ENCODE data around the gene TLCD3A. TPM values are rescaled to one million over a fixed set of nuclear protein-coding genes. Genes with fewer than 3 reads are reported as not detected.
A peak's percentile ranks its signal among the peaks of the same experiment; 100 is the strongest.
"Not testable (repeated sequence)": the region's sequence is repeated elsewhere in the genome, so short reads cannot be mapped to it uniquely, and the experiment has no call there.

The TLCD3A gene
- 10 to 100 TPM; 28.0 to 31.9 (median 31.0) TPM for polyA plus RNA-seq (ENCODE audit: insufficient read length in 3 of 3)
- long read RNA-seq, donor 1, transcript FAM57A-202 (5 exons, 2,412 nt): major isoform, 6 of 8 reads
- long read RNA-seq, donor 1, partial matches to known transcripts: 0 of 8 reads
- long read RNA-seq, donor 1, other reads (novel, unspliced or antisense): 0 of 8 reads
- long read RNA-seq, donor 2, transcript FAM57A-202 (5 exons, 2,412 nt): major isoform, 5 of 5 reads
- long read RNA-seq, donor 2, partial matches to known transcripts: 0 of 5 reads
- long read RNA-seq, donor 2, other reads (novel, unspliced or antisense): 0 of 5 reads
- long read RNA-seq, donor 3, transcript FAM57A-202 (5 exons, 2,412 nt): major isoform, 5 of 8 reads
- long read RNA-seq, donor 3, partial matches to known transcripts: 0 of 8 reads
- long read RNA-seq, donor 3, other reads (novel, unspliced or antisense): 0 of 8 reads
- long read RNA-seq, donor 4, partial matches to known transcripts: 9 of 14 reads
- long read RNA-seq, donor 4, other reads (novel, unspliced or antisense): 0 of 14 reads
- long read RNA-seq, donor 5: 0 reads
- long read RNA-seq, donor 6, partial matches to known transcripts: 0 of 4 reads
- long read RNA-seq, donor 6, other reads (novel, unspliced or antisense): 0 of 4 reads
- long read RNA-seq, donor 7, partial matches to known transcripts: 5 of 9 reads
- long read RNA-seq, donor 7, other reads (novel, unspliced or antisense): 0 of 9 reads
- long read RNA-seq, donor 8: 0 reads
- long read RNA-seq, donor 9, partial matches to known transcripts: 0 of 4 reads
- long read RNA-seq, donor 9, other reads (novel, unspliced or antisense): 0 of 4 reads
- long read RNA-seq, donor 10, partial matches to known transcripts: 0 of 3 reads
- long read RNA-seq, donor 10, other reads (novel, unspliced or antisense): 0 of 3 reads
- long read RNA-seq, donor 11, partial matches to known transcripts: 7 of 9 reads
- long read RNA-seq, donor 11, other reads (novel, unspliced or antisense): 0 of 9 reads
- long read RNA-seq, donor 12, transcript FAM57A-202 (5 exons, 2,412 nt): major isoform, 5 of 5 reads
- long read RNA-seq, donor 12, partial matches to known transcripts: 0 of 5 reads
- long read RNA-seq, donor 12, other reads (novel, unspliced or antisense): 0 of 5 reads
- long read RNA-seq, donor 13: 0 reads
- long read RNA-seq, donor 14, transcript FAM57A-202 (5 exons, 2,412 nt): major isoform, 6 of 6 reads
- long read RNA-seq, donor 14, partial matches to known transcripts: 0 of 6 reads
- long read RNA-seq, donor 14, other reads (novel, unspliced or antisense): 0 of 6 reads
- long read RNA-seq, donor 15, partial matches to known transcripts: 0 of 5 reads
- long read RNA-seq, donor 15, other reads (novel, unspliced or antisense): 0 of 5 reads
- long read RNA-seq, donor 16, transcript FAM57A-202 (5 exons, 2,412 nt): major isoform, 14 of 14 reads
- long read RNA-seq, donor 16, partial matches to known transcripts: 0 of 14 reads
- long read RNA-seq, donor 16, other reads (novel, unspliced or antisense): 0 of 14 reads

DNA sequence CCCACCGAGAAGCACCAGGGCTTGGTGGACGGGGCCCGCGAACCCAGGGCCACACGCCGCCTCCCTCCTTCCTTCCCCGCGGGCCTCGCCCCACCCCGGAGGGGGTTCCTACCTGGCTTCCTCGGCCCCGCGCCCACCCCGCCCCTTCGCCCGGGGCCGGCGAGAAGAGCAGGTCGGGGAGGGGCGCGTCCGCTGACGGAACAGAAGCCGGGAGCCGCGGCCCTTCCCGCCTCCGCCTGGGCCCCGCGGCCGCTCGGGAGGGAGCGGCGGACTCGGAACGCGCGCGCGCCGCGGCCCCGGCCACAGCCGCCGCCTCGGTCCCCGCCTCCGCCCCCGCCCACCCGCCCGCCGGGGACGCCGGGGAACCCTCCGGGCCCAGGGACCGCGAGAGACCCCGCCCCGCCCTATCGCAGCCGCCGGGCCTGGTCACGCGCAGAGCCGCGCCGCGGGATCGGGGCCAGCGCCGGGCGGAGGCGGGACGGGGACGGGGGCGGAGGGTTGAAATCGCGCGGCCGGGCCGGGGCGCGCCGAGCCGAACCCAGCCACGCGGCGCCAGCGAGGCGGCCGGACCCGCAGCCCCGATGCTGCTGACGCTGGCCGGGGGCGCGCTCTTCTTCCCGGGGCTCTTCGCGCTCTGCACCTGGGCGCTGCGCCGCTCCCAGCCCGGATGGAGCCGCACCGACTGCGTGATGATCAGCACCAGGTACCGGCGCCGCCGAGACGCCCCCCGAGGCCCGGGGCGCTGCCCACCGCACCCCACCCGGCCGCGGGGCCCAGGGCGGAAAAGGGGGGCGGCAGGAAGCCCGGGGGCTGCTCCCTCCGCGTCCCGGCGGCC is at the start of gene TLCD3A:
TLCD3A (plus strand) TSS at position 530 of the 835 bp plus-strand sequence; CDS start at position 582, 52 bp downstream.
- DNase-seq (ENCODE audit: extremely low read depth in 1 of 11, low read depth in 9 of 11, low spot score in 4 of 11): peak in 3 of 11 donors; percentile 39 to 52 (median 51)

DNA sequence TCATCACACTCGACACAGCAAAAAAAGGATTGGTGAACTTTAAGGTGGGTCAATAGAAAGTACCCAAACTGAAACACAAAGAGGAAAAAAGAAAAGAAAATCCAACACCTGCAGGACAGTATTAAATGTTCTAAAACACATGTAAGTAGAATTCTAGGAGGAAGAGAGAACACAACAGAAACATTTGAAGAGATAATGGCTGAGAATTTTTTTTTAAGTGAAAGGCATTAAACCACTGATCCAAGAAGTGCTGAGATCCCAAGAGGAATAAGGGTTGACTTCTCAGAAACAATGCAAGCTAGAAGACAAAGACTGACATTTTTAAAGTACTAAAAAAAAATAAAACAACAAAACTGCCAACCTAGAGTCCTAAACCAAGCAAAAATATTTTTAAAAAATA is 49.4 kb upstream of the TLCD3A start:
- DNase-seq (ENCODE audit: extremely low read depth in 1 of 11, low read depth in 9 of 11, low spot score in 4 of 11): no peak

DNA sequence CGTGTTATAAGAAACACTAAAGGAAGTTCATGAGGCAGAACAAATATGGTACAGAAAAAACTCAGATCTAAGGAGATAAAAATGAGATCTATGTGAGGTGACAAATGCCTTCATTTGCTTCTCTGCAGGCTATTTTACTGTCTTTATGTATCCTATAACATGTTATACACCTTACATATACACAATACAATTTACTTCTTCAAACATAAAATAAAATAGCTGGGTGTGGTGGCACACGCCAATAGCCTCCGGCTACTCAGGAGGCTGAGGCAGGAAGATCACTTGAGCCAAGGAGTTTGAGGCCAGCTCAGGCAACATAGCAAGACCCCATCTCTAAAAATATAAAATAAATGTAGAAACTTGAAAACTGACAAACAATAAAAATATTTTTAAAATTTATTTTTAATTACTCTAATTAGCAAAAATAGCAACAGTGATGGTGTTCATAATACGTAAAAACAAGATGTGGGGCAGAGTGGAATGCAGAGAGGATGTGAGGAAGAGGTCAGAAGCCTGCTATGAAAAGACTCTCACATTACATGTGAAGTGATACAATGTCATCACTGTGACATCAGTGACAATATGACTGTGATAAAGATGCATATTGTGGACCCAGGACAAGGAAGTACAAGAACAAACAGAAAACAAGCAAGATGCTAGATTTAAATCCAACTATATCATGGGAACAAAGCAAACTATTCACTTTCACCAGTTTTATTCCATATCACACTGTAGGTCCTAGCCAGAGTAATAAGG is 48.7 kb upstream of the TLCD3A start:
- DNase-seq (ENCODE audit: extremely low read depth in 1 of 11, low read depth in 9 of 11, low spot score in 4 of 11): no peak

DNA sequence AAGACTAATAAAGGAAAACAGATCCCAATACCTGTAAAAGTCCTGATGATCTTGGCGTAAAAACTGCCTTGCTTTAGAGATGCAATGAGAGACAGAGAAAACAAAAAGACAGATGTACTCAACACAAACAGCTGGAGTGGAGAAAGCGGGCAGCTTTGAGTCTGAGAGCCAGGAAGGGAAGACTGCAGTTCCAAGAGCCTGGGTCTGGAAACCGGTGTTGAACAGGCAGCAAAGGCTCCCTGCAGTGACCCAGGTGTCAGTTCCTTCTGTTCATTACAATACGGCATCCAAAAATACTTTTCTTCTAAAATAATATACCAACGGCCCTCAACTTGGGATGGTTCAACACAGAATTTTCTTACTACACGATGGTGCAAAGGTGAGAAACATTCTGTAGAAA is 47.4 kb upstream of the TLCD3A start:
- no peak for DNase-seq (ENCODE audit: extremely low read depth in 1 of 11, low read depth in 9 of 11, low spot score in 4 of 11)

DNA sequence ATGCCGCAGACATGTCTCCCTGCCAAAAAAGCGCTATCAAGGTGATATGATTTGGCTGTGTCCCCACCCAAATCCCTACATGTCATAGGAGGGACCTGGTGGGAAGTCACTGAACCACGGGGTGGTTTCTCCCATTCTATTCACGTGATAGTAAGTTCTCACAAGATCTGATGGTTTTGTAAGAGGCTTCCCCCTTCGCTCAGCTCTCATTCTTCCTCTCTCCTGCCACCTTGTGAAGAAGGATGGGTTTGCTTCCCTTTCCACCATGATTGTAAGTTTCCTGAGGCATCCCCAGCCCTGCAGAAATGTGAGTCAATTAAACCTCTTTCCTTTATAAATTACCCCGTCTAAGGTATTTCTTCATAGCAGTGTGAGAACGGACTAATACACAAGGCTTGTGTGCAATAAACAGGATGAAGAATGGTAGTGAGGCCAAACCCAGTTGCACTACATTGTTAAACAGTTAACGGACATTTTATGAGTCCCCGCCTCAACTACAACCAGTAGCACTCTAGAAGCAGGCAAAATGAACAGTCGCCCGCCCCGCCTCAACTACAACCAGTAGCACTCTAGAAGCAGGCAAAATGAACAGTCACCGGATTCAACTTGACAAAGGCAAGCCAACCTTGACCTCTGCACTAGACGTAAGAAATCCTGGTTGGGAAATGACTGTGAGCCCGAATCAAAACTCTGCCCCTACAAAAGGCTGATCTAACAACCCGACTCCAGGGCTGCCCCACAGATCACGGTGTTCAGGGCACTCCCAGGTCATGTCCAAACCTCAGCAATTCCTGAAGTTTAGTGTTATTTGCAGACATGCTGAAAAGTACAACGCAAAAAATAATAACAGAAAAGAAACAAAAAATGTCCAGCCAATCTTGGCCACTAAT is 44.1 kb upstream of the TLCD3A start:
- DNase-seq (ENCODE audit: extremely low read depth in 1 of 11, low read depth in 9 of 11, low spot score in 4 of 11): no peak

DNA sequence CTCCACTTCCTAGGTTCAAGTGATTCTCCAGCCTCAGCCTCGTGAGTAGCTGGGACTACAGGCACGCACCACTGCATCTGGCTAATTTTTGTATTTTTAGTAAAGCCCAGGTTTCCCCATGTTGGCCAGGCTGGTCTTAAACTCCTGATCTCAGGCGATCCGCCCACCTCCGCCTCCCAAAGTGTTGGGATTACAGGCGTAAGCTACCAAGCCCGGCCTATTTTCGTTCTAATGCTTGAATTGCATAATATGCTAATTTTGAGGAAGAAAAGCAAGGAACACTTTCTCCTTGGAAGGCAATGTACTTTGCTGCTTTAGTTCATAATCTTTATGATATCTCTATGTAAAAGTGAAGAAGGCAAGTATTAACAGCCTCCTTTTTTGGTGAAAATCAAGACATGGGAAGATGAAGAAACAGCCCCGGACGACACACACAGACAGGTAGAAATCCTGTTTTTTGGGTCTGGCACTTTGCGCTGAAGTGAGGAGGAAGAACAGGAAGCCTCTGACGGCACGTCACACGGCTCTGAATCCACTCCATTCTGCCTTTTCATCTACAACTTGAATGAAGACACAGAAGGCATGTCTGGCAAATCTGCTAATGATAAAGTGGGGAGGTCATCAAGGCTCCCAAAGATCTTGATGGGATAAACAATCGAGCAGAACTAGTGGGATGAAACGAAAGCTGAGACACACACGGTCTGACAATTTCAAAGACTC is 42.7 kb upstream of the TLCD3A start:
- DNase-seq (ENCODE audit: extremely low read depth in 1 of 11, low read depth in 9 of 11, low spot score in 4 of 11): no peak

DNA sequence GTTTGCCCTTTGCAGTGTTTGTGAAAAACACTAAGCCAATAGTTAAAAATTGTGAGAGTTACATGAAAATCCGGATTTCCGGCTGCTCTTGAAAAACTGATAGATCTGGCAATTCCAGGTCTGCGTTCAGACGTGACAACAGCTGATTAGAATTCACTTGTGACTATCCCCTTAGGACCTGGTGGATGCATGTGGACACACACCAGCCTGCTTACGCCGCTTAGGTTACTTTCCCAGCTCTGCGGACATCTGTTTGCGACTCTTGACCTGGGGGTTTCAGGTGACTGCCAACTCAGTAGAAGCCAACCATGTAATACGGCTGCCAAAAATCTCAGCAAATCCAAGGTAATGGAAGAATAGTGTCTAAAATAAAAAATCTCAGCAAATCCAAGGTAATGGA is 42.0 kb upstream of the TLCD3A start:
- no peak for DNase-seq (ENCODE audit: extremely low read depth in 1 of 11, low read depth in 9 of 11, low spot score in 4 of 11)

DNA sequence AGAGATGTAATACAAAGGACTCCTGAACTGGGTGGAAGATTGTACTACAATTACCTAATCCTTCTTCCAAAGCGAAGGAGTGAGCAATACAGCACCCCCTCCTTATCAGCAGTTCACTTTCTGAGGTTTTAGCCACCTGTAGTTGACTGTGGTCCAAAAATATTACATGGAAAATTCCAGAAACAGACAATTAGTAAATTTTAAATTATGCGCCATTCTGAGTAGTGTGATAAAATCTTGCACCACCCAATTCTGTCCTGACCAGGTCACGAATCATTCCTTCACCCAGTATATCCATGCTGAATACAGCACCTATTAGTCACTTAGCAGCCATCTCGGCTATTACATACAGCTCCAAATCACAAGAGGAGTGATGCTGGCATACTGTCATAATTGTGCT is 41.0 kb upstream of the TLCD3A start:
- DNase-seq (ENCODE audit: extremely low read depth in 1 of 11, low read depth in 9 of 11, low spot score in 4 of 11): no peak

DNA sequence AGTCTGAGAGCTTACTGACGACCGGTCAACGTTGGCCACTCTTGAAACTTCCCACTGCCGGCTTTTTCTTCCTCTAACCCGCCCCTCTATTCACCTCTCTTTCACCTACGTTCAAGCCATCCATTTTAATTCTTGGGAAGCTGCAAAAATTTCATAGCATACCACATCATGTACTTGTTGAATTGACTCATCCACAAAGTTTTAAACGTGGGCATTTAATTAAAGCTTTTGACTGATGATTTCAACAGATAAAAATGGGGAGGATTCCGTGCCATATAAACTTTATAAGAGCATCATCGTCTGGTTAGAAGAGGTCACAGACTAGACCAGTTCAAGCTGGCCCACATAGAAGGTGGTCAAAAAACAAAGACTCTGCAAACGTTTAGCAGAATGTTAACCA is 40.3 kb upstream of the TLCD3A start:
- DNase-seq (ENCODE audit: extremely low read depth in 1 of 11, low read depth in 9 of 11, low spot score in 4 of 11): no peak

DNA sequence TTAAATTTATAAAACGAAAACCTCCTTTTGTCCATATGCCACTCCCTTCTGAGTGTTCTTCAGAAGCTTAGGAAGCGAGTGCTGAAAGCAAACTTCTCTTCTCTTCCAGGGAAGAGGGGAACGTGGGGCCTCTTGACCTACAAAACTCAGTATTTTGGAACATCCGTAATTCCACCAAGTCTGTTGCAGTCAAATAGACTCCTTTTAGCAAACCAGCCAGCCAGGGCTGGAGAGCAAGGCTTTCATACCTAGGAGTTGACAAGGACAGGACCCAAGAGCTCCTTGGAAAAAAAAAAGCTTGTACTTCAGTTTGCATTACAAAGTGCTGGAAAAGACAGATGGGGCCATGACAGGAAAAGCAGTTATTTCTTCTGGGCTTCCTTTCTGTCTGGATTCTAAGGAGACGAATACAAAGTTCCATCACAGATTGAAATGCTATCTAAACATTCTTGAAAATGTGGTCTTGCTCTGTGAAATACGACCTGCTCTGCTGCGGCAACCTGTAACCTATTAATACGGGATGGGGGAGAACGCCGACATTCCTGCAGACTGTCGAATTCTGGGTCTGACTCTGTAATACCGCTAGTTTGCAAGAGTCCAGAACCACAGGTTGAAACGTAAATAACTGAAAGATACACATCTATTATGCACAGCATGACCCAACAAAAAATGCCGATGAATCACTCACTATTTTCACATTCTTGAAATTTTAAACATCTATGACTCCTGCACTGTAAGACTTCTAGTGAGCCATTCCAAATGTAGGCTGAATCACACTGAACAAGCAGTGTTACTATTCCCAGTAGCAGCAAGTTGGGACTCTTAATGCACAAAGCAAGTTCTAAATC is 38.4 kb upstream of the TLCD3A start:
- DNase-seq (ENCODE audit: extremely low read depth in 1 of 11, low read depth in 9 of 11, low spot score in 4 of 11): no peak

DNA sequence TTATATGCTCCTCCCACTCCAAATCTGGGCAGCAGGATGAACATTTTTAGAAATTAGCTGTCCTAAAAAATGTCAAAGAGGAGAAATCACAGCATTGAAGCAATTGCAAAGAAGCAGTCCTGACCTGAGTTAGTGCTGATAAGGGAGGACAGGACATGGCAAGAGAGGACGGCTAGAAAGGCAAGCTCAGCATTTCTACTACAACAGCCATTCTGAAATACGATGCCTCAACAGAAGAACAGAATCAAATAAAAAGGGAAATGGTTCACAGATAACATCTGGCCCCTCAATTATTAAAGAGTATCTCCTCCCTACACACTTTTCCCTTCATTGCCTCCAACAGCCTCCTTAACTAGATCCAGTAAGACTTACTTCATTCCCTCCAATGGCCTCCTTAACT is 36.0 kb upstream of the TLCD3A start:
- no peak for DNase-seq (ENCODE audit: extremely low read depth in 1 of 11, low read depth in 9 of 11, low spot score in 4 of 11)

DNA sequence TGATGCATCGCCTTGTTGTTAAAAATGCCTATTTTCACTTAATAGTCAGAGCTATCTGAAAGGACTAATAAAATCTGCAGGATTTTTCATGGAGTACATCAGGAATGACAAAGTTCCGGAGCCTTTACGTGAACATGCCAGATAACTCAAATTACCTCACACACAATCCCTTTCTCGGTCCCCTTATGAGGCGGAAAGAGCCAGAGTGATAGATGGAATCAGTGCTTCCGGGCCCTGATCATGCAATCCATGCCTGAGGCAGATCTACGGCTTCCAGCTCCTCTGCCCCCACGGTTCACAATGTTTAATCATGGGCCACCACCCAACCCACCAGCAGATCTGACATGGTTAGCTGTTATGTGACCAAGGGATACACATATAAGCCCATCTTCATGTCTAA is 34.7 kb upstream of the TLCD3A start:
- no peak for DNase-seq (ENCODE audit: extremely low read depth in 1 of 11, low read depth in 9 of 11, low spot score in 4 of 11)

DNA sequence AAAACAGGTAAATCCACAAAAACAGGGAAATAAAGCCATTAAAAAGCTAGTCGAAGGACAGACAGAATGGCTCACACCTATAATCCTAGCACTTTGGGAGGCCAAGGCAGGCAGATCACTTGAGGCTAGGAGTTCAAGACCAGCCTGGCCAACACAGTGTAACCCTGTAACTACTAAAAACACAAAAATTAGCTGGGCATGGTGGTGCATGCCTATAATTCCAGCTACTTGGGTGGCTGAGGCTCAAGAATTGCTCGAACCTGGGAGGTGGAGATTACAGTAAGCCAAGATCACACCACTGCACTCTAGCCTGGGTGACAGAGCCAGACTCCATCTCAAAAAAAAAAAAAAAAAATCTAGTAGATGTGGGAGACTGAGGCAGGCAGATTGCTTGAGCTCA is 34.3 kb upstream of the TLCD3A start:
- not testable (repeated sequence) for DNase-seq (ENCODE audit: extremely low read depth in 1 of 11, low read depth in 9 of 11, low spot score in 4 of 11)

DNA sequence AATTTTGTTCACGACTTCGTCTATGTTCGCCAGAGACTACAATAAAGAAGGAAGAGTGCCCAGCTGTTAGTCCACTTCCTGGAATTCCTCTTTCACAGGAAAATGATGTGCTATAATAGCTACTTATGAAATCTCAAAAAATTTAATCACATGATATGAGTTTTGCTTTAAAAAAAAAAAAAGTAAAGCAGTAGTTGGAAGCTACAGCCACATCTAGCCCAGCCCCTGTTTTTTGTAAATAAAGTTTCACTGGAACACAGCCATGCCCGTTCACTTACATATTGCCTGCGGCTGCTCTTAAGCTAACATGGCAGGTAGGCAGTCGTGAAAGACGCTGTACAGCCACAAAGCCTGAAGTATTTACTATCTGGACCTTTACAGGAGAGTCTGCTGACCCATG is 33.1 kb upstream of the TLCD3A start:
- DNase-seq (ENCODE audit: extremely low read depth in 1 of 11, low read depth in 9 of 11, low spot score in 4 of 11): no peak
